HEK293 (cell line): Measurements from ENCODE around the gene ASB16.
A peak's percentile ranks its signal among the peaks of the same experiment; 100 is the strongest.

ENCODE experiments used
- BCL11A ChIP-seq: fragments of 450-650 bp; formaldehyde crosslinking; IDR thresholded peaks from 2 replicates; pipeline ENCODE4 v1.5.1; 2016; ENCODE audit warnings: low read depth, missing biosample characterization, missing genetic modification characterization
- BCL11B ChIP-seq: fragments of 450-650 bp; formaldehyde crosslinking; IDR thresholded peaks from 2 replicates; pipeline ENCODE4 v1.5.1; 2016; ENCODE audit warnings: low read depth, missing biosample characterization, missing genetic modification characterization
- GLI2 ChIP-seq: fragments of 450-650 bp; formaldehyde crosslinking; IDR thresholded peaks from 2 replicates; pipeline ENCODE4; 2017; ENCODE audit warnings: missing biosample characterization, missing genetic modification characterization, low read depth, borderline replicate concordance
- HOXA7 ChIP-seq: sonication (generic); formaldehyde crosslinking; IDR thresholded peaks from 2 replicates; pipeline ENCODE4 v1.8.1; 2022; ENCODE audit warnings: missing genetic modification reagents, borderline replicate concordance
- MEIS1 ChIP-seq: sonication (generic); formaldehyde crosslinking; IDR thresholded peaks from 2 replicates; pipeline ENCODE4 v1.8.1; 2022; ENCODE audit warnings: missing genetic modification reagents, mild to moderate bottlenecking, borderline replicate concordance
- SETDB1 ChIP-seq: IDR thresholded peaks from one replicate; pipeline ENCODE4 v1.6.1; 2017; ENCODE audit warnings: mild to moderate bottlenecking, low read length, moderate library complexity, mixed read lengths; ENCODE audit not compliant: insufficient read length
- YY2 ChIP-seq: fragments of 450-650 bp; formaldehyde crosslinking; IDR thresholded peaks from 2 replicates; pipeline ENCODE4 v1.5.1; 2016; ENCODE audit warnings: missing biosample characterization, missing genetic modification characterization
- ZNF133 ChIP-seq: fragments of 450-650 bp; formaldehyde crosslinking; IDR thresholded peaks from 2 replicates; pipeline ENCODE4 v1.5.1; 2016; ENCODE audit warnings: missing biosample characterization, missing genetic modification characterization
- ZNF138 ChIP-seq: fragments of 450-650 bp; formaldehyde crosslinking; IDR thresholded peaks from 2 replicates; pipeline ENCODE4 v1.5.1; 2016; ENCODE audit warnings: missing biosample characterization, missing genetic modification characterization, borderline replicate concordance
- ZNF140 ChIP-seq: fragments of 450-650 bp; formaldehyde crosslinking; IDR thresholded peaks from 2 replicates; pipeline ENCODE4 v1.5.1; 2016; ENCODE audit warnings: missing biosample characterization, missing genetic modification characterization
- ZNF157 ChIP-seq: fragments of 450-650 bp; formaldehyde crosslinking; IDR thresholded peaks from 2 replicates; pipeline ENCODE4 v1.5.1; 2016; ENCODE audit warnings: missing biosample characterization, missing genetic modification characterization
- ZNF184 ChIP-seq: fragments of 450-650 bp; IDR thresholded peaks from 2 replicates; pipeline ENCODE4 v1.5.1; 2018; ENCODE audit warnings: missing biosample characterization, mild to moderate bottlenecking, missing genetic modification characterization
- ZNF19 ChIP-seq: fragments of 450-650 bp; formaldehyde crosslinking; IDR thresholded peaks from 2 replicates; pipeline ENCODE4; 2016; ENCODE audit warnings: missing biosample characterization, missing genetic modification characterization, low read depth
- ZNF221 ChIP-seq: fragments of 450-650 bp; formaldehyde crosslinking; IDR thresholded peaks from 2 replicates; pipeline ENCODE4 v1.5.1; 2017; ENCODE audit warnings: missing biosample characterization, missing genetic modification characterization, borderline replicate concordance
- ZNF292 ChIP-seq: fragments of 450-650 bp; formaldehyde crosslinking; IDR thresholded peaks from 2 replicates; pipeline ENCODE4 v1.5.1; 2016; ENCODE audit warnings: low read depth, missing biosample characterization, missing genetic modification characterization, borderline replicate concordance
- ZNF302 ChIP-seq: fragments of 450-650 bp; formaldehyde crosslinking; IDR thresholded peaks from 2 replicates; pipeline ENCODE4 v1.5.1; 2016; ENCODE audit warnings: missing biosample characterization, missing genetic modification characterization, low read depth
- ZNF501 ChIP-seq: fragments of 450-650 bp; formaldehyde crosslinking; IDR thresholded peaks from 2 replicates; pipeline ENCODE4 v1.5.1; 2016; ENCODE audit warnings: missing biosample characterization, missing genetic modification characterization
- ZNF529 ChIP-seq: fragments of 450-650 bp; formaldehyde crosslinking; IDR thresholded peaks from 2 replicates; pipeline ENCODE4 v1.5.1; 2017; ENCODE audit warnings: missing genetic modification characterization, missing biosample characterization; ENCODE audit not compliant: insufficient replicate concordance
- ZNF544 ChIP-seq: fragments of 450-650 bp; formaldehyde crosslinking; IDR thresholded peaks from 2 replicates; pipeline ENCODE4 v1.5.0; 2017; ENCODE audit warnings: missing biosample characterization, missing genetic modification characterization
- ZNF549 ChIP-seq: fragments of 450-650 bp; IDR thresholded peaks from 2 replicates; pipeline ENCODE4 v1.5.1; 2018; ENCODE audit warnings: missing biosample characterization, missing genetic modification characterization, mild to moderate bottlenecking, inconsistent platforms, moderate library complexity
- ZNF571 ChIP-seq: fragments of 450-650 bp; formaldehyde crosslinking; IDR thresholded peaks from 2 replicates; pipeline ENCODE4 v1.5.0; 2017; ENCODE audit warnings: missing biosample characterization, missing genetic modification characterization
- ZNF596 ChIP-seq: fragments of 450-650 bp; IDR thresholded peaks from 2 replicates; pipeline ENCODE4 v1.5.0; 2018; ENCODE audit warnings: missing biosample characterization, mild to moderate bottlenecking, missing genetic modification characterization, moderate library complexity
- ZNF629 ChIP-seq: fragments of 450-650 bp; formaldehyde crosslinking; IDR thresholded peaks from 2 replicates; pipeline ENCODE4 v1.5.1; 2017; ENCODE audit warnings: missing biosample characterization, missing genetic modification characterization
- ZNF701 ChIP-seq: fragments of 450-650 bp; formaldehyde crosslinking; IDR thresholded peaks from 2 replicates; pipeline ENCODE4 v1.5.1; 2016; ENCODE audit warnings: missing biosample characterization, missing genetic modification characterization
- ZNF76 ChIP-seq: fragments of 450-650 bp; formaldehyde crosslinking; IDR thresholded peaks from 2 replicates; pipeline ENCODE4; 2016; ENCODE audit warnings: low read depth, missing biosample characterization, missing genetic modification characterization, borderline replicate concordance
- ZNF837 ChIP-seq: fragments of 450-650 bp; formaldehyde crosslinking; IDR thresholded peaks from 2 replicates; pipeline ENCODE4 v1.5.1; 2016; ENCODE audit warnings: missing biosample characterization, missing genetic modification characterization
- TF ChIP-seq, protein P1 (sequence below): fragments of 450-650 bp; formaldehyde crosslinking; IDR thresholded peaks from 2 replicates; pipeline ENCODE4 v1.5.1; 2016; ENCODE audit warnings: missing biosample characterization, missing genetic modification characterization
- TF ChIP-seq, protein P2 (sequence below): fragments of 450-650 bp; formaldehyde crosslinking; IDR thresholded peaks from 2 replicates; pipeline ENCODE4 v1.5.1; 2016; ENCODE audit warnings: missing biosample characterization, missing genetic modification characterization
- TF ChIP-seq, protein P3 (sequence below): fragments of 450-650 bp; formaldehyde crosslinking; IDR thresholded peaks from 2 replicates; pipeline ENCODE4 v1.5.1; 2016; ENCODE audit warnings: missing biosample characterization, missing genetic modification characterization
- TF ChIP-seq, protein P4 (sequence below): fragments of 450-650 bp; formaldehyde crosslinking; IDR thresholded peaks from 2 replicates; pipeline ENCODE4 v1.5.1; 2017; ENCODE audit warnings: missing biosample characterization, missing genetic modification characterization
- TF ChIP-seq, protein P5 (sequence below): fragments of 450-650 bp; formaldehyde crosslinking; IDR thresholded peaks from 2 replicates; pipeline ENCODE4 v1.5.1; 2016; ENCODE audit warnings: missing biosample characterization, missing genetic modification characterization
- TF ChIP-seq, protein P6 (sequence below): fragments of 450-650 bp; formaldehyde crosslinking; IDR thresholded peaks from 2 replicates; pipeline ENCODE4 v1.5.1; 2016; ENCODE audit warnings: missing biosample characterization, missing genetic modification characterization

ASB16 gene

DNA sequence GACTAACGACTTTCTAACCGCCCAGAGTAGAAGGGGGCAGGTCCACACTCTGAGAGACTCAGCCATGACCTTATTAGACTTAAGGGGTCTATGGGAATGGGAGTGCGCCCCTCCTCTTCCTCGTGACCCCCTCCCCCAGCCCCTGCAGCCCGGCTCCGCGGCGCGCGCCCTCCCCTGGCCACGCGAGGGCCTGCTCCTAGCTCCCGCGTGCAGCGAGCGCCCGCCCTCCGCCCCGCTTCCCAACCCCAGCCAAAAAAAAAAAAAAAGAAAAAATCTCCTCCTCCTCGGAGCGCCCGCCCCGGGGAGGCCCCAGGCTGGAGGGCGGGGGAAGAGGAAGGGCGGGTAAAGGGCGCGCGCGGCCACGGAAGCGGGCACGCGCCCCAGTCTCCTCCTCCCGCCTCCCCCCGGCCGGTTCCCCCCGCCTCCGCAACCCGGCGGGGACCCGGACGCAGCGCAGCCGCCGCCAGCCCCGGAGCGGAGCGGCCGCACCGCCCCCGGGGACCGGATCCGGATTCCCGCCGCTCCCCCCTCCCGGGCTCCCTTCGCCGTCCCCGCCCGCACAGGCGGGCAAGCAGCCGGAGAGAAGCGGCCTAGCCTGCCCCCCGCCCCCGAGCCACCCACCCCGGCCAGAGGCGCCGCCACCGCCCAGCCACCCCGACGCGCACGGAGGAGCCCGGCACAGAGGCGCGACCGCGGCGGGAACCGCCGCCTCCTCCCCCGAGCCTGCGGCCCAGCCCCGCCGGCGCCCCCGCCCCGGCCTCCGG lies 48.0 kb downstream of the ASB16 start (continued):
- TF ChIP-seq ZNF501 (tag by site-specific recombination), result no peak
- TF ChIP-seq, protein P1, sequence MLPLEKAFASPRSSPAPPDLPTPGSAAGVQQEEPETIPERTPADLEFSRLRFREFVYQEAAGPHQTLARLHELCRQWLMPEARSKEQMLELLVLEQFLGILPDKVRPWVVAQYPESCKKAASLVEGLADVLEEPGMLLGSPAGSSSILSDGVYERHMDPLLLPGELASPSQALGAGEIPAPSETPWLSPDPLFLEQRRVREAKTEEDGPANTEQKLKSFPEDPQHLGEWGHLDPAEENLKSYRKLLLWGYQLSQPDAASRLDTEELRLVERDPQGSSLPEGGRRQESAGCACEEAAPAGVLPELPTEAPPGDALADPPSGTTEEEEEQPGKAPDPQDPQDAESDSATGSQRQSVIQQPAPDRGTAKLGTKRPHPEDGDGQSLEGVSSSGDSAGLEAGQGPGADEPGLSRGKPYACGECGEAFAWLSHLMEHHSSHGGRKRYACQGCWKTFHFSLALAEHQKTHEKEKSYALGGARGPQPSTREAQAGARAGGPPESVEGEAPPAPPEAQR (tag by site-specific recombination), result no peak
- TF ChIP-seq, protein P2, sequence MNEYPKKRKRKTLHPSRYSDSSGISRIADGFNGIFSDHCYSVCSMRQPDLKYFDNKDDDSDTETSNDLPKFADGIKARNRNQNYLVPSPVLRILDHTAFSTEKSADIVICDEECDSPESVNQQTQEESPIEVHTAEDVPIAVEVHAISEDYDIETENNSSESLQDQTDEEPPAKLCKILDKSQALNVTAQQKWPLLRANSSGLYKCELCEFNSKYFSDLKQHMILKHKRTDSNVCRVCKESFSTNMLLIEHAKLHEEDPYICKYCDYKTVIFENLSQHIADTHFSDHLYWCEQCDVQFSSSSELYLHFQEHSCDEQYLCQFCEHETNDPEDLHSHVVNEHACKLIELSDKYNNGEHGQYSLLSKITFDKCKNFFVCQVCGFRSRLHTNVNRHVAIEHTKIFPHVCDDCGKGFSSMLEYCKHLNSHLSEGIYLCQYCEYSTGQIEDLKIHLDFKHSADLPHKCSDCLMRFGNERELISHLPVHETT (tag by site-specific recombination), result no peak
- TF ChIP-seq ZNF302, result no peak
- TF ChIP-seq, protein P3, sequence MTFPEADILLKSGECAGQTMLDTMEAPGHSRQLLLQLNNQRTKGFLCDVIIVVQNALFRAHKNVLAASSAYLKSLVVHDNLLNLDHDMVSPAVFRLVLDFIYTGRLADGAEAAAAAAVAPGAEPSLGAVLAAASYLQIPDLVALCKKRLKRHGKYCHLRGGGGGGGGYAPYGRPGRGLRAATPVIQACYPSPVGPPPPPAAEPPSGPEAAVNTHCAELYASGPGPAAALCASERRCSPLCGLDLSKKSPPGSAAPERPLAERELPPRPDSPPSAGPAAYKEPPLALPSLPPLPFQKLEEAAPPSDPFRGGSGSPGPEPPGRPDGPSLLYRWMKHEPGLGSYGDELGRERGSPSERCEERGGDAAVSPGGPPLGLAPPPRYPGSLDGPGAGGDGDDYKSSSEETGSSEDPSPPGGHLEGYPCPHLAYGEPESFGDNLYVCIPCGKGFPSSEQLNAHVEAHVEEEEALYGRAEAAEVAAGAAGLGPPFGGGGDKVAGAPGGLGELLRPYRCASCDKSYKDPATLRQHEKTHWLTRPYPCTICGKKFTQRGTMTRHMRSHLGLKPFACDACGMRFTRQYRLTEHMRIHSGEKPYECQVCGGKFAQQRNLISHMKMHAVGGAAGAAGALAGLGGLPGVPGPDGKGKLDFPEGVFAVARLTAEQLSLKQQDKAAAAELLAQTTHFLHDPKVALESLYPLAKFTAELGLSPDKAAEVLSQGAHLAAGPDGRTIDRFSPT (tag by site-specific recombination), result no peak
- TF ChIP-seq, protein P4, sequence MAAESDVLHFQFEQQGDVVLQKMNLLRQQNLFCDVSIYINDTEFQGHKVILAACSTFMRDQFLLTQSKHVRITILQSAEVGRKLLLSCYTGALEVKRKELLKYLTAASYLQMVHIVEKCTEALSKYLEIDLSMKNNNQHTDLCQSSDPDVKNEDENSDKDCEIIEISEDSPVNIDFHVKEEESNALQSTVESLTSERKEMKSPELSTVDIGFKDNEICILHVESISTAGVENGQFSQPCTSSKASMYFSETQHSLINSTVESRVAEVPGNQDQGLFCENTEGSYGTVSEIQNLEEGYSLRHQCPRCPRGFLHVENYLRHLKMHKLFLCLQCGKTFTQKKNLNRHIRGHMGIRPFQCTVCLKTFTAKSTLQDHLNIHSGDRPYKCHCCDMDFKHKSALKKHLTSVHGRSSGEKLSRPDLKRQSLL, result no peak
- TF ChIP-seq ZNF76 (tag by site-specific recombination), result peak; percentile 53; the same call in 1 of the 2 replicates
- TF ChIP-seq ZNF138 (tag by site-specific recombination), result no peak
- TF ChIP-seq ZNF571 (tag by site-specific recombination), result no peak
- TF ChIP-seq ZNF837, result no peak
- TF ChIP-seq ZNF529 (tag by site-specific recombination), result no peak
- TF ChIP-seq ZNF292 (tag by site-specific recombination), result no peak
- no peak for TF ChIP-seq ZNF221 (tag by site-specific recombination)
- TF ChIP-seq, protein P5, sequence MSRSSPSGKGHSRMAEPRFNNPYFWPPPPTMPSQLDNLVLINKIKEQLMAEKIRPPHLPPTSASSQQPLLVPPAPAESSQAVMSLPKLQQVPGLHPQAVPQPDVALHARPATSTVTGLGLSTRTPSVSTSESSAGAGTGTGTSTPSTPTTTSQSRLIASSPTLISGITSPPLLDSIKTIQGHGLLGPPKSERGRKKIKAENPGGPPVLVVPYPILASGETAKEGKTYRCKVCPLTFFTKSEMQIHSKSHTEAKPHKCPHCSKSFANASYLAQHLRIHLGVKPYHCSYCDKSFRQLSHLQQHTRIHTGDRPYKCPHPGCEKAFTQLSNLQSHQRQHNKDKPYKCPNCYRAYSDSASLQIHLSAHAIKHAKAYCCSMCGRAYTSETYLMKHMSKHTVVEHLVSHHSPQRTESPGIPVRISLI (tag by site-specific recombination), result no peak
- no peak for TF ChIP-seq ZNF544 (tag by site-specific recombination)
- peak; percentile 50; the same call in 1 of the 2 replicates for TF ChIP-seq ZNF629
- TF ChIP-seq ZNF157, result no peak
- TF ChIP-seq ZNF184 (tag by site-specific recombination), result no peak
- no peak for TF ChIP-seq ZNF140 (tag by site-specific recombination)
- no peak for TF ChIP-seq GLI2 (tag by site-specific recombination)
- TF ChIP-seq ZNF19, result no peak
- TF ChIP-seq SETDB1, result no peak
- TF ChIP-seq BCL11A, result 0 out of 2 replicates have a peak, but pooled peaks have one; percentile 20
- no peak for TF ChIP-seq MEIS1 (CRISPR knock-in tag)
- no peak for TF ChIP-seq YY2 (tag by site-specific recombination)
- TF ChIP-seq ZNF701 (tag by site-specific recombination), result no peak
- no peak for TF ChIP-seq BCL11B (tag by site-specific recombination)
- TF ChIP-seq, protein P6, sequence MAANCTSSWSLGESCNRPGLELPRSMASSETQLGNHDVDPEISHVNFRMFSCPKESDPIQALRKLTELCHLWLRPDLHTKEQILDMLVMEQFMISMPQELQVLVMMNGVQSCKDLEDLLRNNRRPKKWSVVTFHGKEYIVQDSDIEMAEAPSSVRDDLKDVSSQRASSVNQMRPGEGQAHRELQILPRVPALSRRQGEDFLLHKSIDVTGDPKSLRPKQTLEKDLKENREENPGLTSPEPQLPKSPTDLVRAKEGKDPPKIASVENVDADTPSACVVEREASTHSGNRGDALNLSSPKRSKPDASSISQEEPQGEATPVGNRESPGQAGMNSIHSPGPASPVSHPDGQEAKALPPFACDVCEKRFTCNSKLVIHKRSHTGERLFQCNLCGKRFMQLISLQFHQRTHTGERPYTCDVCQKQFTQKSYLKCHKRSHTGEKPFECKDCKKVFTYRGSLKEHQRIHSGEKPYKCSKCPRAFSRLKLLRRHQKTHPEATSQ (tag by site-specific recombination), result no peak
- TF ChIP-seq HOXA7 (CRISPR knock-in tag), result no peak
- TF ChIP-seq ZNF596 (tag by site-specific recombination), result no peak
- TF ChIP-seq ZNF133, result no peak
- no peak for TF ChIP-seq ZNF549 (tag by site-specific recombination)
